ENCODE results near the gene RFX3.

The RFX3 gene

GRCh38 chr9:3475300-3476020, 50.3 kb downstream of the RFX3 start:
- DNase-seq, result no peak

GRCh38 chr9:3474821-3475220, 51.0 kb downstream of the RFX3 start:
- DNase-seq, result no peak

GRCh38 chr9:3473405-3473804, 52.4 kb downstream of the RFX3 start:
- DNase-seq, result no peak

- DNase-seq, result no peak
Measured at GRCh38 chr9:3471883-3472282, 53.9 kb downstream of the RFX3 start.

GRCh38 chr9:3468421-3469205, 57.2 kb downstream of the RFX3 start:
- no peak for DNase-seq

- no peak for DNase-seq
Measured at GRCh38 chr9:3467593-3468219, 58.1 kb downstream of the RFX3 start.

- DNase-seq, result no peak
Measured at GRCh38 chr9:3464033-3464638, 61.7 kb downstream of the RFX3 start.

- no peak for DNase-seq
Measured at GRCh38 chr9:3458806-3459475, 66.9 kb downstream of the RFX3 start.

- DNase-seq, result no peak
Measured at GRCh38 chr9:3457175-3457574, 68.6 kb downstream of the RFX3 start.

- no peak for DNase-seq
Measured at GRCh38 chr9:3455717-3456116, 70.1 kb downstream of the RFX3 start.

- no peak for DNase-seq
Measured at GRCh38 chr9:3455094-3455493, 70.7 kb downstream of the RFX3 start.

GRCh38 chr9:3451956-3452355, 73.8 kb downstream of the RFX3 start:
- DNase-seq, result no peak

- DNase-seq, result no peak
Measured at GRCh38 chr9:3447788-3448187, 78.0 kb downstream of the RFX3 start.

GRCh38 chr9:3447143-3447542, 78.7 kb downstream of the RFX3 start:
- DNase-seq, result no peak

- DNase-seq, result no peak
Measured at GRCh38 chr9:3446313-3446712, 79.5 kb downstream of the RFX3 start.

- no peak for DNase-seq
Measured at GRCh38 chr9:3444016-3444415, 81.8 kb downstream of the RFX3 start.

- DNase-seq, result no peak
Measured at GRCh38 chr9:3441197-3441816, 84.5 kb downstream of the RFX3 start.

- no peak for DNase-seq
Measured at GRCh38 chr9:3436629-3437420, 89.0 kb downstream of the RFX3 start.

GRCh38 chr9:3435732-3436131, 90.1 kb downstream of the RFX3 start:
- no peak for DNase-seq

GRCh38 chr9:3434594-3434993, 91.2 kb downstream of the RFX3 start:
- no peak for DNase-seq

GRCh38 chr9:3433754-3434153, 92.0 kb downstream of the RFX3 start:
- no peak for DNase-seq

- no peak for DNase-seq
Measured at GRCh38 chr9:3433066-3433465, 92.7 kb downstream of the RFX3 start.

Measured in activated gamma-delta T cell (primary cell).